Fibroblast of the conjunctiva (primary cell): Measurements from ENCODE around the gene ZFYVE28.

Source experiments
- DNase-seq: peaks from one replicate; pipeline ENCODE4 v3.0.0-alpha.2; 2010; ENCODE audit warnings: low read depth

Gene ZFYVE28

DNA sequence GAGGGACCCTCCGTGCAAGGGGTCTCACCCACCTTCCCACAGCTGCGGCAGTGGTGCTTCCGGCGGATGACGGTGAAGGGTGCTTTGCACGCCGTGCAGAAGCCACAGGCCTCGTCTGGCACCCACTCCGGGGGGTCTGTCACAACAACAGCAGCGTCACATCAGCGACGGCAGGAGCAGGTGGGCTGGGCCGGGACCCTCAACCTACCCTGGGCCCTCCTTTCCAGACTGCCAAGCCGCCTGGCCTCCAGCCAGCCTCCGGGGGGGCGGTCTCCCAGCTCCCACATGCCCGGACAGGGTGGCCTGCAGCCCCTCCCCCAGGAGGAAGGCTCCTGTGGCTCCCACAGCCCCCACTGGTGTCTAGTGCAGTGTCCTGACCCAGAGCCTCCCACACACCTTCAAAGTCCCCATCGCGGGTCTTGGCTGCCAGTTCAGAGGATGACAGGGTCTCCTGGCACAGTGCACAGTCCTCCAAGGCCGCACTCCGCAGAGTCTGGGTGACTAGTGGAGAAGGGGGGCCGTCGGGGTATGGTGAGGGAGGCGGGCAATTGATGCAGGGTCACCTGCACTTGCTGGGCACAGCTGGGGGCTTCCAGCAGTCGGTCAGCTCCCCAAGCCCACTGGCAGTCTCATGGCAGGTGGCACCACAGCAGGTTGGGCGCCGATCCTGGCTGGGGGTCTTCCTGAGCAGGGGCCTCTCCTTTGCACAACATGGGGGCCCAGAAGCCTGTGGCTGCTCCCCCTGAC is 147.0 kb downstream of the ZFYVE28 start:
- DNase-seq: no peak

DNA sequence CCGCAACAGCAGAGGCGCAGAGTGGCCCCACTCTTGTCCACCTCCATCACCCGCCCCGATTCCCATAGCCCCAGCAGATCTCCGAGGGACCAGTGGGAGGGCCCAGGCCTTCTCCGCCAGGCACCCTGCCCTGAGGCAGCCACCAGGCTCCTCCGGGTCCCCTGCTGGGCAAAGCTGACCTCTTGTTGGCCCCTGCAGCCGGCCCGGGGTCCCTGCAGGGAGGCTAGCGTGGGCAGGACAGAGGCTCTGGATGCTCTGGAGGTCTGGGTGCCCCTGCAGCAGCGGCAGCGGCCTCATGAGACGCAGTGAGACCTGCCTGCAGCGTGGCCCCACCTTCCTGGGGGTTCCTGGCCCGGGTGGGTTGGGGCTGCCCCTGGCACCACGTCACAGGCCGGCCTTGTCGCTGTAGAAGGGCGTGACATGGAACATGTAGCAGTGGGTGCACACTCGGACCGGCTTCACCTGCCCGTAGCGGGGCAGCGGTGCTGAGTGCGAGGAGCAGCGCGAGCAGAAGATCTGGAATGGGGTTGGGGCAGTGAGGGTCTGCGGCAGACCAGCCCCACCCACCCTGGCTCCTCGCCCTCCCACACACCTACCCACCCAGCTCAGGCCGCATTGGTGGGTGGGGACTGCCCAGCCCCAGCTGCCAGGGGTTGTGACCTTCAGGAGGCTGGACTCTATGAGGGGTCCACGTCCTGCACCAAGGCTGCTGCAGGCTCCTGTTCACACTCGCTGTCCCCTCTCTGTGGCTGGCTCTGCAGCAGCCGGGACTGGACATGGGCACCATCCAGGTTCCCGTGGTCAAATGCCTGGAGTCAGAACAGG is 147.9 kb downstream of the ZFYVE28 start:
- no peak for DNase-seq

DNA sequence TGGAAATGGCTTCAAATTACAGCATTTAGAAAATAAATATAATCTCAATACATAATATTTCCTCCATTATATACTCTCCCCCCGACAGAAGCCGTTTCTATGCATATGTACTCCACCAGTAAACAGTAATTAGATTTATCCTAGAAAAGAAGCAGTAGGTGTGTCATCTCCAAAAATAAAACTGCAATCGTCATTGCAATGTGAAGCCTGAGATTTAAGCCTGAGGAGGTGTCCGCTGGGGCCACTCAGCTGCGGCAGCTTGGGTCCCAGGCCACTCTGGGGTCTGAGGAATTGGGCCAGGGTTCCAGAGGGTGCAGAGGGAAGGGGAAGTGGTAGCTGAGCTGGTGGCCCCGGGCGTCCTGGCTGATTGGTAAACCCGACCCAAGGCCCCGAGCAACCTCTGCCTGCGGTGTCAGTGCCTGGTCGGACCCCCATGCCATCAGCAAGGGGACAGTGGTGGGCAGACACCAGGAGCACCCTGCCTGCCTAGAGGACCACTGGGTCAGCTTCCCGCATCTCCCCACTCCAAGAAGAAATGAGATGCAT is 148.8 kb downstream of the ZFYVE28 start:
- DNase-seq: no peak

DNA sequence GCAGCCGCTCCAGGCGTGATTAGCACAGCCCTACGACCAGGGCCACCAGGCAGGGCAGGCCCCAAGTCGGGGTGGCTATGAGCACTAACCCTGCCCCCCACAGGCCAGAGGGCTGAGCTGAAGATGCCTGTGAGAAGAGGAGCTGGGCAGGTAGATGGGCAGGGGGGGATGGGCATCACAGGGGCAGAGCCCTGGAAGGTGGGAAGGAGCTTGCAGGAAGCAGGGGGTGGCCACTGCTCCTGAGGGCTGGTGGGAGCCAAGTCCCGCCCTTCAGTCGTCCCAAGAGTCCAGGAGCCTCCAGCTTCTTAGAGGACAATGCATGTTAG is 149.3 kb downstream of the ZFYVE28 start:
- no peak for DNase-seq

DNA sequence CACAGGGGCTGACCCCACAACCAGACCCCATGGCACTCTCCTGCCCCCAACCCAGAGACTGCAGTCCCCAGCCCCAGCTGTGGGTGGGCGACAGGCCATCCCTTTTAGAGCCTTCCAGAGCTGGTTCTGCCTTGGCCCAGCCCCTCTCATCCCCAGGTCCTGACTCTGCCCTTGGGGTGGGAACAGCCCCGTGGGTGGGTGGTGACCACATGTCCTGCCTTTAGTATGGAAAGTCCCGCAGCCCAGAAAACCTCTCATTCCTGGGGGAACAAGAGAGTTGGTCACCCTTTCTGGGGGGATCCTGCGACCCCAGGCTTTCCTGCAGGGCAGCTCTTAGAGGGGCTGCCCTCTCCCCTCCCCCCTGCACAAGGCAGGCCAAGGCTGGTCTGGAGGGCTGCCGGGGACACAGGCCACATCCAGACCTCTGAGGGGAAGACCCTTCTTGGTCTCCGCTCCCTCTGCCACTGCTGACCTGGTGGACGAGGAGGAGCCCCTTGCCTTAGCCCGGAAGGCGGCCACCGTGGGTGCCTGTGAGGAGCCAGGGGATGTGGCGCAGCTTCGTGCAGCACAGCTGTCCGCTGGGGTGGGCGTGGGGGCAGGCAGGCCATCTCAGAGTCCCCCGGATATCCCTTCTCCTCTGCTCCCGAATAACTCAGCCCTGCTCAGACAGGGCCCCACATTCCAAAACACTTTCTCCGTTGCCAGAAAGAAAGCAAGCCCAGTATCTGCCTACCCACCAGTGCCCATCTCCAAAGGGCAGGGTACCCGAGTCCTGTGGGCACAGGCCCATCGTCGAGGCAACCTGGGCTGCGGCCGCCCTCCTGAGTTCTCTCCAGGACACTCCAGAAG is 149.9 kb downstream of the ZFYVE28 start:
- DNase-seq: no peak

DNA sequence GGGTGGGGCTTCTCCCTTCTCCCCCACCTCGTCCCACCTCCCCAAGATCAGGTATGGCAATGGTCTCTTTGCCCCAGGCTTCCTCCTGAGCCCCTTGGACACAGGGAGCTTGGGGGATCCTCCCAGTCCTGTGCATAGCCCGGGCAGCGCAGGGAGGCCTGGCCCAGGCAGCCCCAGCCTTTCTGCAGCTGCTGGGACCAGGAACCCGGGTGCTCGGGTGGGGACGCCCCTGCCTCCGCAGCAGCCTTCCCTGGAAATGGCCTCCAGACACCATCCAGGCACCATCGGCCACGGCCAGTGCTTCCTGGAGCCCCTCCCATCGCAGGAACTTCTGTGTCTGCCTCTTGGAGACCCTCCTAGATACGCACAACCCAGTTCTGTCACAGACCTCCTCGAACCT is 150.6 kb downstream of the ZFYVE28 start:
- DNase-seq: no peak

DNA sequence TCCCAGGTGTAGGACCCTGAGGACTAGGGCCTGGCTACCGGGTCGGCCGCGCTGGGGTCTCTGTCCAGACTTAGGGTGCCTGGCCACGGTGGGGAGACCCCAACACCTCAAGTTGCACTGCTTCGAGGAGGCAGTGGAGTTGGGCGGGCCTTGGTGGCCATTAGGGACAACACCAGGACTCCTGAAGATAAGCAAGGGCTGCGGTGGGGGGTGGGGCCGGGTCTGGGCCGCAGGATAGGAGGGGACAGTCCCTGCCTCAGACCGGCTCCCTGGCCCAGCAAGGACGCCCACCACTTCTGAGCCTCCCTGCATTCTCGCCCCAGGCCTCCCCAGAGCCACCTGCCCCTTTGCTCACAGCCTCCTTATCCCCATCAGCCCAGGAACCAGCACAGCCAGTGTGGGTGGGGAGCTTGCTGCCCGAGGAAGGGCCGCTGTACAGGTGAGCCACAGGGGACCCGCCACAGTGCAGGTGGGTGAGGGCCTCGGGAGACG is 151.1 kb downstream of the ZFYVE28 start:
- no peak for DNase-seq

DNA sequence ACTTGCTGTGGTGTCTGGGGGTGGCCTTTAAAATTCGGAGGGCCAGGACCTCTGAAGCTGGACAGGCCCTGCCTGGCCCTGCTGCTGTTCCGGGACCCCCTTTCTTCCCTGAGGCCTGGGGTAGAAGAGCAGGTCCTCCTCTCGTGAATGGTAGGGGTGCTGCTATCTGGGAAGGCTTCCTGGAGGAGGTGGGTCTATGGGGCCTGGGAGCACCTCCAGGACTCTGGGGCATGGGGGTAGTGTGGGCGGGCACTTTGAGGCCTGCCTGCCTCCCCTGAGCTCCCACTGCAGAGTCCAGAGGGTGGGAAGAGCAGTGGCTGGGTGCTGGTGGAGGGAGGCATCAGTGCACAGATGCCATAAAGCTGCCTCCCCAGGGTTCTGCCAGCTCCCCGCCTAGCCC is 151.6 kb downstream of the ZFYVE28 start:
- DNase-seq: no peak

DNA sequence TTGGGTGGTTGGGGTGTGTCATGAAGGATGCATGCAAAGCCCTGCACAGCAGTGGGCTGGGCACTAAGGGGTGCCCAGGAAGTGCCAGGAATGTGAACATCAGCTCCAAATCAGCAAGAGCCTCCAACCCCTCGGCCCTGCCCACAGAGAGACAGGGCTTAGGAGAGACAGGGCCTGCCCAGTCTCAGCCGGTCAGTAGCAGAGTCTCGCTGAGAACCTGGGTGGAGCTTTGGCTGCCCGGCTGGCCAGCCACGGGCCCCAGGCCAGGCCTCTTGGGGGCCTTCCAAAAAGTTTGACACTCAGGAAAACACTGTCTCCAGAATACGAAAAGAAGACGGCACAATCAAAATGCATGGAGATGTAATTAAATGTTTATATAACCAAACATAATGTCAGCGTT is 152.3 kb downstream of the ZFYVE28 start:
- no peak for DNase-seq

DNA sequence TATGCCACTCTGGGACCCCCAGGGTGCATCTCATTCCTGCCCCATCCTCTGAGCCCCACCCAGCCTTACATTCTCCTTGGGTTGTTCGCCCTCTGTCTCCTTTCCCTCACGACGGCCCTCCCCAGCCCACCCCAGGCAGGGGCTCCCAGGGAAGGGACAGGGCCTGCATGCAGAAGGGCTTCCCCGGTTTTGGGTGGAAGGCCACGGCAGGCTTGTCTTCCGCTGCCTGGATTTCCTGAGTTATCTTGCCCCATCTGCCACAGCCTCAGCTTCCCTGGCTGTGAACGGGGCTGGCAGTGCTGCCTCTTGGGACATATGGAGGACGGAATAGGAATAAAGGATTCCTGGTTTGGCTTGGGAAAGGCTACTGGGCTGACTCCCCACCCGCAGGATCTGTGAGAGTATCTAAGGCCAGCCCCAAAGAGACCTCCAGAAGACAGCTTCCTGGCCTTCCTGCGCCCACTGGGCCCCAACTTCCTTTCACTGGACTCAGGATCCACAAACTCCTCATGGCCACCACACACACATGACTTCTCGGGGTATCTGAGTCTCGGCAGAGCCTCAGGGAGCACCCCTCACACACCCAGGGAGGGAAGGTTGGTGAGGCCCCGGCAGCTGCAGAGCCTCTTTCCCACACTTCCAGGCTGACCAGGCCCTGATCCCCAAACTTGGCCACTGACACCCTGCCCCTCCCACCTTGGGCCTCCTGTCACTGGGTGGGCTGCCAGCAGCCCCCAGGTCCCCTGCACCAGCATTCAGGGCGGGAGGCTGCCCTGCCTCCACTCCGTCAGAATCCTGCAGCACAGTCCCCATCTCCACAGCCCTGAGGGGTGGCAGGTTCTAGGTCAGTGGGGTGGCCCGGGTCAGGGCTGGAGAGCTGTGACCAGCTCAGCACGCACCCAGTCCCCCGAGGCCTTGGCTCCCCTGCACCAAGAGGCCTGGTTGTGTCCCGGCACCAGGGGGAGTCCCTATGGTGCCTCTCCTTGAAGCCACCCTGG is 153.0 kb downstream of the ZFYVE28 start:
- no peak for DNase-seq

DNA sequence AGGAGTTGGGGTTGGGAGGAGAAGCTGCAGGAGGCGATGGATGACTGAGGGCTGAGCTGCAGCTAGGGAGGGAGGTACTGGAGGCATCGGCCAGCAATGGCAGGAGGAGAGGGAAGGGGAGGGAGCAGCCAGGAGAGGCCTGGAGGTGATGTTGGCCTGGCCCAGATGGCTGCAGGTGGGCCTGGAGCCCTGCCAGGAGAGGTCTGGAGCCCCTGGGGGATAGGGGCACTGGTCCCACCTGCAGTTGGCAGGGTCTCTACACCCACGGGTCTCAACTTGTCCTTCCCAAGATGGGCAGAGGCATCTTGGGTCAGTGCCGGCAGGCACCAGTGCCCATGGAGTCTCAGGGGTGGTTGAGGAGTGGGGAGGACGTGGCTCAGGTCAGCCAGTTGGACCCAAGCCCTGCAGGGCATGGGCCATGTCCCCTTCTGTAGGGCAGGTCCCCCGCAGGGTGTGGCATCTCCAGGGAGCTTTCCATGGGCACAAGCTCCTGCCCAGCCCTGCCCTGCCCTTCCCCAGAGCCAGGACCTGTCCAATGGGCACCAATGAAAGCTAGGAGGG is 153.9 kb downstream of the ZFYVE28 start:
- DNase-seq: no peak

DNA sequence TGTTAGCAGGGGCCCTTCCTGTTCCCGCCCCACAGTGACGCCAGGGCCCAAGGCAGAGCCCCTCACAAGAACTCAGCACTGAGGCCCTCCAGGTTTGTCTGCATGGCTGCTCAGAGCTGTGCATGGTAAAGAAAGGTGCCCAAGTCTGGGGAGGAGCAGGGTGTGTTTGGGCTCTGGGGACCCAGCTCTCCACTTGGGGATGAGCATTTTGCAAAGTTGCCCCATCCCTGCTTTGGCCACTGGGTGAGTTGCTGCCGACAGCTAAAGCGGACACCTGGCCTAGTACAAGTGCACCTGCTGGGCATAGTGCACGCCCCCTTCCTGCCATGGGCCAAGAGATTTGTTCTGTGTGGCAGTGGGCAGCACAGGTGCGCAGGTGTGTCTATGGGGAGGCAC is 154.5 kb downstream of the ZFYVE28 start:
- DNase-seq: no peak

DNA sequence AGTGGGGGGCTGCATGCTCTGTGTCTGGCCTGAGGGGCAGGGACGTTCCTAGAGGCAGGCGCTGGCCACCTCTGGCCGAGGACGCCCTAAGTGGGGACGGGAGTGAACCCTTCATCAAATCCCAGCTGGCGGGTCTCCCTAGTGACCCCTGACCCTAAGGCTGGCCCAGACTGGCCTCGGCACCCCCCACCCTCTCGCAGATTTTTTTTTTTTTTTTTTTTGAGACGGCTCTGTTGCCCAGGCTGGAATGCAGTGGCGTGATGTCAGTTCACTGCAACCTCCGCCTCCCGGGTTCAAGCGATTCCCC is 155.5 kb downstream of the ZFYVE28 start:
- no peak for DNase-seq

DNA sequence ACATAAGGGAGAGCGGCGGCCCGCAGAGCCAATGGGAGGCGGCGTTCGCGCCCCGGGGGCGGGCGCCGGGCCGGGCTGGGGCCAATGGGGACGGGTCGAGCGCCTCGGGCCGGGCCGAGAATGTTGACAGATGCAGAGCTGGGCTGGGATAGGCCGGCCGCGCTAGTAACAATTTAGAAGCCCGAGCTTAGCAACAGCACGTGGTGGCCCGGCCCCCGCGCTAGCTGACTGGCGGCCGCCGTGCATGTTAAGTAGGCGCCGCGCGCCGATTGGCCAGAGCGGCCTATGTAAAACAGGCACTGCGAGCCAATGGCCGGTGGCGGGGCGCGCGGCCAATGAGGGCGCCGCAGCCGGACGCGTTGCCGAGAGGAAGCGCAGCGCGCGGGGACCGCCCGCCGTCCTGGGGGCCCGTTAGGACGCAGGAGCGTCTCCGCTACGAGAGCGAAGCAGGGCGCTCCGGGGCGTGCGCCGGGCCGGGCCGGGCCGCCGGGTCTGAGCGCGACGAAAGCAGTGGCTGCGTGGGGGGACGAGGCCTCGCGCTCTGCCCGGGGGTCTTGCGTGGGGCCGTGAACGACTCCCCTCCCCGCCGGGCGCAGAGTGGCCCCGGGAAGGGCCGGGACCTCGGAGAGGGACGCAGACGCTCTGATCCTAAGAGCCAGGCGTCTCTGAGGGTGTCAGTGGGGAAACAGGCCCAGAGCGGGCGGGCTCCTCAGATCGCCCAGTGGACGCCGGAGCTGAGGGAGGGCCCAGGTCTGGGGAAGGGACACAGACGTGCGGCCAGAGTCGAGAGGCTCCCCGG is 156.1 kb downstream of the ZFYVE28 start:
- peak; percentile 99 for DNase-seq

DNA sequence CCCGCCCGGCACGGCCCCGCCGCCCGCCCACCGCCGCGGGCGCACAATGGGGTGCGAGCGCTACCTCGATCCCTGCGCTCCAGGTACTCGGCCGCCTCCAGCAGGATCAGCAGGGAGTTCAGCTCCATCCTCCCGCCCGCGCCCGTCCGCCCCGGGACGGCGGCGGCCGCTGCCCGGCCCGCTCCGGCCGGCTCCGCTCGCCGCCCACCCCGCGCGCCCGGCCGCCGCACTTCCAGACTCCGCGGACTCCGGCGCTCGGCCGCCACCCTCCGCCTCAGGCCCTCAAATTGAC is 156.6 kb downstream of the ZFYVE28 start, which contains the start of gene MXD4:
Gene MXD4 (minus strand): TSS at position 257 of the 292 bp plus-strand sequence. CDS start 129 bp downstream, at position 128.
- no peak for DNase-seq

DNA sequence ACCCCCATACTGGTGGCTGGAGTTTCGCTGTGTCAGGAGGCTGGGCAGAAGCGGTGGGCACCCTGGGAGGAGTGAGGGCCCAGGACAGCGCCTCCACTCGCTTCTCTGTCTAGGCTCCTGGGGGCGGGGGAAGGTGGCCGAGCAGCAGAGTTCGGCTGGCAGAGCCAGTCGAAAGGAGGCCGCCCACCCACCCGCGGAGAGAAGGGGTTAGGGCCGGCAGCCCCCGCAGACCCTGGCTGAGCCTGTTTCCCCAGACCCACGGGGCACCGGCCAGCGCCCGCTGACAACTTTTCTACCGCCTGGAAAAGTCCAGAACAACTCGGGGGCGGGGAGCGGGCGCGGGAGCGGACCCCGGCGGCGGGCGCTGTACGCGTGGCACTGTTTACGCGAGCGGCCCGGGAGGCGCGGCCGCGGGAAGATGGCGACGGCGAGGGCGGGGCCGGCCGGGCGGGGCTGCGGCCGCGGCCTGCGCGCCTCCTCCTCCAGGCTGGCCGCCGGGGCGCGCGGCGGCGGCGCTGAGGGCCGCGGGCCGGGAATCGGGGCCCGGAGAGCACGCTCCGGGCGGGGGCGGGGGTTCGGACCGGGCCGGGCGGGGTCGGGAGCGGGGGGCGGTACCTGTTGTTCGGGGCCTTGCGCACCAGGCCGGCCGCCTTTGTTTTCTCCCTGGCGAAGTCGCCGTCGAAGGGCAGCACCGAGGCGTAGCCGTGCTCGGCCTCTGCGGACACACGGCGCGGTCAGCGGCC is 157.2 kb downstream of the ZFYVE28 start:
- DNase-seq: no peak

DNA sequence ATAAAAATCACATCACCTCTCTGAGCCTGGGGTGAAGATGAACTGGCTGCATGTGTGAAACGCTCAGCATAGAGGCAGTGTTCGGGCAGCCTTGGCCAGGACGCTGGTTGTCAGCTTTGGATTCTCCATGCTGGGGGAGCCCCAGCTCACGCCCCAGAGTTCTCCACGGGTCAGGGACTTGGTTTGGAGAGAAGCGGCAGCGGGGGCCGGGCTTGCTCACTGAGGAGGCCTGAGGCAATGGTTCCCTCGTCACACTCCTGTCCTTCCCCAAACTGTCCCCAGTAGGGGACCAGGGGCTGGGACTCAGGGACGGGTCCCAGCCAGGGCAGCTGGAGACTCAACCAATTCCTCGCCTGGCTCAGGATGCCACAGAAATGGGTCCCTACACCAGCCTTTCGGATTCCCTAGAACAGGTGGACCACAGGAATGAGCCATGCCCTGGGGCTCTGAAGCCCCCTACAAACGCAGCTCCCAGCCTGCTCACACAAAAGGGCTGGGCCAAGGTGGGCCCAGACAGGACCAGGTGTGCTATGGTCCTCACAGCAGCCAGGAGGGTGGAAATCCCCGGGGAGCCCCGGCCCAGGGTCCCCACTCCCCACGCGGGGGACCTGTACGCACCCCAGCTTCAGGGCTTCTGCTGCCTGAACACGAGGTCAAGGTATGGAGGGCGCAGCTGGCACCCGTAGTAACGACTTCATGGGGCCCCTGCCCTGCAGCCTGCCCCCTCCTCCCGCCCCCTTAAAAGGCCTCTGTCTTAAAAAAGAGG is 157.9 kb downstream of the ZFYVE28 start:
- DNase-seq: no peak

DNA sequence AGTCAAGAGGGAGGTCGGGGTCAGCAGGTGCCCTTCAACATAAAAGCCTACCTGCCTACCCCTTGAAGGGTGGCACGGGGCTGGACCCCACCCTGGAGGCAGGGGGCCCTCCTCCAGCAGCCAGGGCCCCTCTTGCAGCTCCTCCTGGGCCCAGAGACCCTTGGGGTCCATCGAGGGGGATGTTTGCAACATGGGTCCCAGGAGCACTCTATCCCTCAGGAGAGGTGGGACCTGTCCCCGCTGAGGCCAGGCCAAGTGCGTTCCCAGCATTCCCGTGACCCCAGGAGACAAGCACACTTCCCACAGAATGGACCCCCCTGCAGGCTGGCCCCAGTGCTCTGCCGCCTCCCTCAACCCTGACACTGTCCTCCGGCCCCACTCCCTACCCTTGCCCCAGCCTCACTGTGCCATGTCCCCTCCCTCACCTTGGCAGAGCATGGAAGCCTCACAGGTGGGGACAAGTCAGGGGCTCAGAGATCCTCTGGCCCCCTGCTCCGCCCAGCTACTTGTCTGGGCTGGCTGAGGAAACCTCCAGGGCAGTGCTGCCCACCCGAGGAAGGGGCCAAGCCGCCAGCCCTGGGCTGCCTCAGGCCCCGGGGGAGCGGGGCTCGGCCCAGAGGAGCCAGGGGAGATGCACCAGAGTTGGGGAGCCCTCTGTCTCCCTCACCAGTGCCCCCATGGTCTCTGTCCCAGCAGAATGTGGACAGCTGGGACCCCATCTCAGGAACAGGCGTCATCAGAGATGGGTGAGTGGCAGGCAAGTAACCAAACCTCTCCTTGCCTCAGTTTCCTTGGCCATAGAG is 158.7 kb downstream of the ZFYVE28 start:
- no peak for DNase-seq
